HEK293 (cell line): ENCODE data around the gene CAPZB.

Experiments used
- CTCF ChIA-PET: fragments of 350-600 bp; formaldehyde crosslinking; extraction: SDS; loops from one replicate; lab custom pipeline; 2021; ENCODE audit warnings: antibody characterized with exemption; lab: Yijun Ruan, JAX
- POLR2A ChIA-PET: fragments of 300-600 bp; formaldehyde crosslinking; extraction: SDS; loops from one replicate; lab custom pipeline; 2020; ENCODE audit warnings: antibody characterized with exemption, inconsistent platforms; lab: Yijun Ruan, JAX
- H3K27ac ChIP-seq: fragments of 200-500 bp; sonication (Bioruptor generic); 2 replicates; pipeline ENCODE4 v1.5.1; 2014; ENCODE audit warnings: low read depth, low read length, control low read depth, inconsistent platforms; ENCODE audit errors: extremely low read depth
- H3K36me3 ChIP-seq, 2 experiments: fragments of 200-500 bp in 1 of 2; sonication (Bioruptor generic) in 1 of 2; 1 replicate in 1 of 2; 2 replicates in 1 of 2; pipeline ENCODE4 v1.5.1; 2014 to 2017; ENCODE audit warnings: inconsistent platforms in 2 of 2, low read length in 2 of 2; ENCODE audit not compliant: control insufficient read depth in 2 of 2, insufficient read depth in 1 of 2
- H3K4me1 ChIP-seq: fragments of 200-500 bp; sonication (Bioruptor generic); 2 replicates; pipeline ENCODE4 v1.5.1; 2014; ENCODE audit warnings: mild to moderate bottlenecking, low read length, inconsistent platforms; ENCODE audit not compliant: control insufficient read depth, insufficient read depth
- H3K4me3 ChIP-seq: 2 replicates; pipeline ENCODE4 v1.5.1; 2011; ENCODE audit warnings: low read depth, mild to moderate bottlenecking, control low read depth, low read length, moderate library complexity
- H3K9me3 ChIP-seq: fragments of 200-500 bp; sonication (Bioruptor generic); 2 replicates; pipeline ENCODE4 v1.5.1; 2014; ENCODE audit warnings: low read depth, low read length, inconsistent platforms; ENCODE audit not compliant: control insufficient read depth, insufficient read depth
- GLIS1 ChIP-seq: fragments of 450-650 bp; formaldehyde crosslinking; IDR thresholded peaks from 2 replicates; pipeline ENCODE4 v1.5.1; 2016; ENCODE audit warnings: missing biosample characterization, missing genetic modification characterization
- HOXA7 ChIP-seq: sonication (generic); formaldehyde crosslinking; IDR thresholded peaks from 2 replicates; pipeline ENCODE4 v1.8.1; 2022; ENCODE audit warnings: missing genetic modification reagents, borderline replicate concordance
- KLF8 ChIP-seq: fragments of 450-650 bp; formaldehyde crosslinking; IDR thresholded peaks from 2 replicates; pipeline ENCODE4 v1.5.1; 2016; ENCODE audit warnings: missing biosample characterization, missing genetic modification characterization
- YY1 ChIP-seq: fragments of 450-650 bp; formaldehyde crosslinking; IDR thresholded peaks from 2 replicates; pipeline ENCODE4 v1.5.1; 2018; ENCODE audit warnings: missing biosample characterization, missing genetic modification characterization
- ZBTB21 ChIP-seq: fragments of 450-650 bp; formaldehyde crosslinking; IDR thresholded peaks from 2 replicates; pipeline ENCODE4 v1.5.1; 2017; ENCODE audit warnings: missing biosample characterization, missing genetic modification characterization
- ZEB2 ChIP-seq: fragments of 450-650 bp; formaldehyde crosslinking; IDR thresholded peaks from 2 replicates; pipeline ENCODE4 v1.5.1; 2016; ENCODE audit warnings: missing biosample characterization, missing genetic modification characterization
- ZFHX2 ChIP-seq: fragments of 450-650 bp; formaldehyde crosslinking; conservative IDR thresholded peaks from 2 replicates; pipeline ENCODE4 v1.5.1; 2016; ENCODE audit warnings: missing biosample characterization, missing genetic modification characterization
- ZNF23 ChIP-seq: fragments of 450-650 bp; formaldehyde crosslinking; IDR thresholded peaks from 2 replicates; pipeline ENCODE4 v1.5.1; 2016; ENCODE audit warnings: missing biosample characterization, missing genetic modification characterization, borderline replicate concordance
- ZNF266 ChIP-seq: fragments of 450-650 bp; formaldehyde crosslinking; IDR thresholded peaks from 2 replicates; pipeline ENCODE4 v1.5.1; 2016; ENCODE audit warnings: missing biosample characterization, missing genetic modification characterization, low read depth
- ZNF324 ChIP-seq: fragments of 450-650 bp; formaldehyde crosslinking; IDR thresholded peaks from 2 replicates; pipeline ENCODE4 v1.5.1; 2016; ENCODE audit warnings: missing biosample characterization, missing genetic modification characterization
- ZNF341 ChIP-seq: fragments of 450-650 bp; formaldehyde crosslinking; IDR thresholded peaks from 2 replicates; pipeline ENCODE4; 2016; ENCODE audit warnings: low read depth, missing biosample characterization, missing genetic modification characterization
- ZNF416 ChIP-seq: fragments of 450-650 bp; formaldehyde crosslinking; IDR thresholded peaks from 2 replicates; pipeline ENCODE4 v1.5.1; 2016; ENCODE audit warnings: missing biosample characterization, missing genetic modification characterization
- ZNF610 ChIP-seq: fragments of 450-650 bp; formaldehyde crosslinking; IDR thresholded peaks from 2 replicates; pipeline ENCODE4 v1.5.1; 2016; ENCODE audit warnings: missing biosample characterization, missing genetic modification characterization, borderline replicate concordance
- ZNF830 ChIP-seq: fragments of 450-650 bp; IDR thresholded peaks from 2 replicates; pipeline ENCODE4 v1.5.0; 2018; ENCODE audit warnings: missing biosample characterization, missing genetic modification characterization, low read depth, mild to moderate bottlenecking, moderate library complexity
- ZSCAN16 ChIP-seq: fragments of 450-650 bp; formaldehyde crosslinking; IDR thresholded peaks from 2 replicates; pipeline ENCODE4 v1.5.1; 2016; ENCODE audit warnings: missing biosample characterization, missing genetic modification characterization
- TF ChIP-seq, protein P1 (sequence below): sonication (generic); formaldehyde crosslinking; IDR thresholded peaks from 2 replicates; pipeline ENCODE4 v1.8.1; 2022; ENCODE audit warnings: mild to moderate bottlenecking, moderate library complexity, missing genetic modification reagents
- TF ChIP-seq, protein P2 (sequence below): fragments of 450-650 bp; formaldehyde crosslinking; IDR thresholded peaks from 2 replicates; pipeline ENCODE4 v1.5.1; 2017; ENCODE audit warnings: missing biosample characterization, missing genetic modification characterization
- TF ChIP-seq, protein P3 (sequence below): fragments of 450-650 bp; formaldehyde crosslinking; conservative IDR thresholded peaks from 2 replicates; pipeline ENCODE4 v1.5.1; 2016; ENCODE audit warnings: low read depth, missing biosample characterization, missing genetic modification characterization
- TF ChIP-seq, protein P4 (sequence below): fragments of 450-650 bp; formaldehyde crosslinking; IDR thresholded peaks from 2 replicates; pipeline ENCODE4 v1.5.1; 2016; ENCODE audit warnings: missing biosample characterization, missing genetic modification characterization
- TF ChIP-seq, protein P5 (sequence below): fragments of 450-650 bp; formaldehyde crosslinking; optimal IDR thresholded peaks from 2 replicates; pipeline ENCODE3; 2016; ENCODE audit warnings: missing biosample characterization, mild to moderate bottlenecking, missing genetic modification characterization
- TF ChIP-seq, protein P6 (sequence below): fragments of 450-650 bp; formaldehyde crosslinking; IDR thresholded peaks from 2 replicates; pipeline ENCODE4 v1.5.1; 2016; ENCODE audit warnings: missing biosample characterization, missing genetic modification characterization

Gene CAPZB

DNA sequence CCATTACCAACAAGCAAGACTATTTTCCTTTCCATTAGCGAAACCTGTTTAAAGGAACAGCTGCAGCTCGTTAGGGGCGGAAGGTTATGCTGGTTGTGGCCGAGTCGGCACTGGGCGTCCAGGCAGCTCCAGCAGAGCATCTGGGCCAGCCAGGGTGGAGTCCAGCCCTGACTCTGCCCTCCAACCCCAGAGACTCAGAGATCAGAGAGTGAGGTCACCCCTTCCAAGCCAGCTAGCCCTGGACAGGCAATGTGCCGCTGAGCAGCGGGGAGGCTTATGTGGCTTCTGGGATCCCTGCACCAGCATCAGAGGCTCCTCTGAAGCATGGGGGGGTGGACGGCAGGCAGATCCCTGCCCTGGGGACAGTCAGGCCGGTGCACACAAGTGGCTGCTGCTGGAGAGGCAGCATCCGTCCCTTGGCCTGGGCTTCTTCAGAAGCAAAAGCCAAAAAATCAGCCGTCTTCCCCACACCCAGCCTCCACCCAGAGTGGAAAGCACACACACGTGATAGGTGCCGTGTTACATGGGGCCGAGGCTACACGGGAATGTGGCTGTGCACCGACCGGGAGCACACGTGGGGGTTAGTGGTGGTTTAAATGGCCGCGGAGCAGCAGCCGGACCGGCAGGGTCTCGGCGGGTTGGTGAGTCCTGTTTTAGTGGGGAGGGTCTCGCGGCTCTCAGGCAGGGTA, 143.1 kb downstream of the CAPZB start (continued):
- TF ChIP-seq, protein P1, sequence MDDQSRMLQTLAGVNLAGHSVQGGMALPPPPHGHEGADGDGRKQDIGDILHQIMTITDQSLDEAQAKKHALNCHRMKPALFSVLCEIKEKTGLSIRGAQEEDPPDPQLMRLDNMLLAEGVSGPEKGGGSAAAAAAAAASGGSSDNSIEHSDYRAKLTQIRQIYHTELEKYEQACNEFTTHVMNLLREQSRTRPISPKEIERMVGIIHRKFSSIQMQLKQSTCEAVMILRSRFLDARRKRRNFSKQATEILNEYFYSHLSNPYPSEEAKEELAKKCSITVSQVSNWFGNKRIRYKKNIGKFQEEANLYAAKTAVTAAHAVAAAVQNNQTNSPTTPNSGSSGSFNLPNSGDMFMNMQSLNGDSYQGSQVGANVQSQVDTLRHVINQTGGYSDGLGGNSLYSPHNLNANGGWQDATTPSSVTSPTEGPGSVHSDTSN = no peak
- TF ChIP-seq ZNF610 (tag by site-specific recombination) = no peak
- TF ChIP-seq ZNF23 (tag by site-specific recombination) = no peak
- TF ChIP-seq ZNF830 (tag by site-specific recombination) = no peak
- TF ChIP-seq ZNF324 (tag by site-specific recombination) = no peak

DNA sequence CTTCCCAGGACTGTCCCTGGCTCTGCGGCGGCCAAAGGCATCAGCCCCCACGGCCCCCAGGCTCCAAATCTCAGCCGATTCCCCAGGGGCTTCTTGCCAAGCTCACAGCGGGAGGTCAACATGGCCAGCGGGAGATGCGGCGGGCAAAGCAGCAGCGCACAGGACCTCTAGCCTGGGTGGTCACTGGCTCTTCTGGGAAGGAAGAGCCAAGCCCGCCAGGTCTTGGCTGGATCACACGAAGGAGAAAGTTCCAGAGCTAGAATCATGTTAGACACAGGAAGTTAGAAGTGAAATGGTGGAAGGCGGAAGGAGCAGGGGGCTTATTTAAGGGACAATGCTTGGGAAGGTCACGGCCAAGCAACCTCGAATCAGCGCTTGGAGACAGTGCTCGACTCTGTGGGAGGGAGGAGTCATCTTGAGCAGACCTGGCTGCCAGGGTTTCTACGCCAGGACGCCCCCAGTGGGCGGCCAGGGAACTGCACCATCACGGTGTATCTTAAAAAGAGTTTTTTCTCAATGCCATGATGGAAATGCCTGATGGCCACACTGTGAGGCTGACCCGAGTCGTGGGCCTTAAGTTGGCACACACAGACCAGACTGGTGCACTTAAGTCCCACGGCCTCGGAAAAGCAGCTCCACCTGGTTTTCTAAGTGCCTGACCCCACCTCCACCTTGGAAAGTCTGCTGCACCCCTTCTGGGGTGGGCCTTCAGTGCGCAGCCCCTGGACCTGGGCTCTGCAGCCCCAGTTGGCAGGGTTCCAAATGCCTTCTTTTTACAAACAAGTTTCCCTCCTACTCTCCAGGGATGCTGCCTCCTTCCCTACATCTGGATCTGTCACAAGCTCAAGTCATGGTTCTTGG, 143.9 kb downstream of the CAPZB start:
- no peak overlapping the region for H3K27ac ChIP-seq
- ChIA-PET CTCF (interaction anchor here (0.6 to 1.8 kb wide), 12 partner anchors 8 to 458 kb away, joined by 3 to 8 read pairs (median 3); no protein-coding TSS in a partner anchor), POLR2A (no interaction called here)
- H3K36me3 ChIP-seq = peaks cover 0 to 60% of the 10 kb centered on the region in 2 experiments; a peak in 1 of 3 replicates
- H3K4me1 ChIP-seq = no peaks in the 10 kb centered on the region
- H3K9me3 ChIP-seq = no peaks in the 10 kb centered on the region
- H3K4me3 ChIP-seq = no peak overlapping the region
- TF ChIP-seq ZNF416 (tag by site-specific recombination) (no peak), KLF8 (tag by site-specific recombination) (no peak), ZBTB21 (tag by site-specific recombination) (no peak), ZSCAN16 (tag by site-specific recombination) (no peak), HOXA7 (CRISPR knock-in tag) (no peak), ZEB2 (no peak), YY1 (tag by site-specific recombination) (no peak), GLIS1 (peak; percentile 29; the same call in 1 of the 2 replicates), ZNF266 (no peak), ZFHX2 (tag by site-specific recombination) (peak; percentile 14; the same call in 1 of the 2 replicates), ZNF341 (tag by site-specific recombination) (peak; percentile 72)
- TF ChIP-seq, protein P2, sequence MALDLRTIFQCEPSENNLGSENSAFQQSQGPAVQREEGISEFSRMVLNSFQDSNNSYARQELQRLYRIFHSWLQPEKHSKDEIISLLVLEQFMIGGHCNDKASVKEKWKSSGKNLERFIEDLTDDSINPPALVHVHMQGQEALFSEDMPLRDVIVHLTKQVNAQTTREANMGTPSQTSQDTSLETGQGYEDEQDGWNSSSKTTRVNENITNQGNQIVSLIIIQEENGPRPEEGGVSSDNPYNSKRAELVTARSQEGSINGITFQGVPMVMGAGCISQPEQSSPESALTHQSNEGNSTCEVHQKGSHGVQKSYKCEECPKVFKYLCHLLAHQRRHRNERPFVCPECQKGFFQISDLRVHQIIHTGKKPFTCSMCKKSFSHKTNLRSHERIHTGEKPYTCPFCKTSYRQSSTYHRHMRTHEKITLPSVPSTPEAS (tag by site-specific recombination) = no peak
- TF ChIP-seq, protein P3, sequence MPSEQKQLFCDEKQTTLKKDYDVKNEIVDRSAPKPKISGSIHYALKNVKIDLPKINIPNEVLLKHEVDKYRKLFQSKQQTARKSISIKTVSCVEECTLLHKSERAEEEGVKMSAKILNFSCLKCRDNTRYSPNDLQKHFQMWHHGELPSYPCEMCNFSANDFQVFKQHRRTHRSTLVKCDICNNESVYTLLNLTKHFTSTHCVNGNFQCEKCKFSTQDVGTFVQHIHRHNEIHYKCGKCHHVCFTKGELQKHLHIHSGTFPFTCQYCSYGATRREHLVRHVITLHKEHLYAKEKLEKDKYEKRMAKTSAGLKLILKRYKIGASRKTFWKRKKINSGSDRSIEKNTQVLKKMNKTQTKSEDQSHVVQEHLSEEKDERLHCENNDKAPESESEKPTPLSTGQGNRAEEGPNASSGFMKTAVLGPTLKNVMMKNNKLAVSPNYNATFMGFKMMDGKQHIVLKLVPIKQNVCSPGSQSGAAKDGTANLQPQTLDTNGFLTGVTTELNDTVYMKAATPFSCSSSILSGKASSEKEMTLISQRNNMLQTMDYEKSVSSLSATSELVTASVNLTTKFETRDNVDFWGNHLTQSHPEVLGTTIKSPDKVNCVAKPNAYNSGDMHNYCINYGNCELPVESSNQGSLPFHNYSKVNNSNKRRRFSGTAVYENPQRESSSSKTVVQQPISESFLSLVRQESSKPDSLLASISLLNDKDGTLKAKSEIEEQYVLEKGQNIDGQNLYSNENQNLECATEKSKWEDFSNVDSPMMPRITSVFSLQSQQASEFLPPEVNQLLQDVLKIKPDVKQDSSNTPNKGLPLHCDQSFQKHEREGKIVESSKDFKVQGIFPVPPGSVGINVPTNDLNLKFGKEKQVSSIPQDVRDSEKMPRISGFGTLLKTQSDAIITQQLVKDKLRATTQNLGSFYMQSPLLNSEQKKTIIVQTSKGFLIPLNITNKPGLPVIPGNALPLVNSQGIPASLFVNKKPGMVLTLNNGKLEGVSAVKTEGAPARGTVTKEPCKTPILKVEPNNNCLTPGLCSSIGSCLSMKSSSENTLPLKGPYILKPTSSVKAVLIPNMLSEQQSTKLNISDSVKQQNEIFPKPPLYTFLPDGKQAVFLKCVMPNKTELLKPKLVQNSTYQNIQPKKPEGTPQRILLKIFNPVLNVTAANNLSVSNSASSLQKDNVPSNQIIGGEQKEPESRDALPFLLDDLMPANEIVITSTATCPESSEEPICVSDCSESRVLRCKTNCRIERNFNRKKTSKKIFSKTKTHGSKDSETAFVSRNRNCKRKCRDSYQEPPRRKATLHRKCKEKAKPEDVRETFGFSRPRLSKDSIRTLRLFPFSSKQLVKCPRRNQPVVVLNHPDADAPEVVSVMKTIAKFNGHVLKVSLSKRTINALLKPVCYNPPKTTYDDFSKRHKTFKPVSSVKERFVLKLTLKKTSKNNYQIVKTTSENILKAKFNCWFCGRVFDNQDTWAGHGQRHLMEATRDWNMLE = no peak
- TF ChIP-seq, protein P4, sequence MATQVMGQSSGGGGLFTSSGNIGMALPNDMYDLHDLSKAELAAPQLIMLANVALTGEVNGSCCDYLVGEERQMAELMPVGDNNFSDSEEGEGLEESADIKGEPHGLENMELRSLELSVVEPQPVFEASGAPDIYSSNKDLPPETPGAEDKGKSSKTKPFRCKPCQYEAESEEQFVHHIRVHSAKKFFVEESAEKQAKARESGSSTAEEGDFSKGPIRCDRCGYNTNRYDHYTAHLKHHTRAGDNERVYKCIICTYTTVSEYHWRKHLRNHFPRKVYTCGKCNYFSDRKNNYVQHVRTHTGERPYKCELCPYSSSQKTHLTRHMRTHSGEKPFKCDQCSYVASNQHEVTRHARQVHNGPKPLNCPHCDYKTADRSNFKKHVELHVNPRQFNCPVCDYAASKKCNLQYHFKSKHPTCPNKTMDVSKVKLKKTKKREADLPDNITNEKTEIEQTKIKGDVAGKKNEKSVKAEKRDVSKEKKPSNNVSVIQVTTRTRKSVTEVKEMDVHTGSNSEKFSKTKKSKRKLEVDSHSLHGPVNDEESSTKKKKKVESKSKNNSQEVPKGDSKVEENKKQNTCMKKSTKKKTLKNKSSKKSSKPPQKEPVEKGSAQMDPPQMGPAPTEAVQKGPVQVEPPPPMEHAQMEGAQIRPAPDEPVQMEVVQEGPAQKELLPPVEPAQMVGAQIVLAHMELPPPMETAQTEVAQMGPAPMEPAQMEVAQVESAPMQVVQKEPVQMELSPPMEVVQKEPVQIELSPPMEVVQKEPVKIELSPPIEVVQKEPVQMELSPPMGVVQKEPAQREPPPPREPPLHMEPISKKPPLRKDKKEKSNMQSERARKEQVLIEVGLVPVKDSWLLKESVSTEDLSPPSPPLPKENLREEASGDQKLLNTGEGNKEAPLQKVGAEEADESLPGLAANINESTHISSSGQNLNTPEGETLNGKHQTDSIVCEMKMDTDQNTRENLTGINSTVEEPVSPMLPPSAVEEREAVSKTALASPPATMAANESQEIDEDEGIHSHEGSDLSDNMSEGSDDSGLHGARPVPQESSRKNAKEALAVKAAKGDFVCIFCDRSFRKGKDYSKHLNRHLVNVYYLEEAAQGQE = no peak
- TF ChIP-seq, protein P5, sequence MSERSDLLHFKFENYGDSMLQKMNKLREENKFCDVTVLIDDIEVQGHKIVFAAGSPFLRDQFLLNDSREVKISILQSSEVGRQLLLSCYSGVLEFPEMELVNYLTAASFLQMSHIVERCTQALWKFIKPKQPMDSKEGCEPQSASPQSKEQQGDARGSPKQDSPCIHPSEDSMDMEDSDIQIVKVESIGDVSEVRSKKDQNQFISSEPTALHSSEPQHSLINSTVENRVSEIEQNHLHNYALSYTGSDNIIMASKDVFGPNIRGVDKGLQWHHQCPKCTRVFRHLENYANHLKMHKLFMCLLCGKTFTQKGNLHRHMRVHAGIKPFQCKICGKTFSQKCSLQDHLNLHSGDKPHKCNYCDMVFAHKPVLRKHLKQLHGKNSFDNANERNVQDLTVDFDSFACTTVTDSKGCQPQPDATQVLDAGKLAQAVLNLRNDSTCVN (tag by site-specific recombination) = no peak
- TF ChIP-seq, protein P6, sequence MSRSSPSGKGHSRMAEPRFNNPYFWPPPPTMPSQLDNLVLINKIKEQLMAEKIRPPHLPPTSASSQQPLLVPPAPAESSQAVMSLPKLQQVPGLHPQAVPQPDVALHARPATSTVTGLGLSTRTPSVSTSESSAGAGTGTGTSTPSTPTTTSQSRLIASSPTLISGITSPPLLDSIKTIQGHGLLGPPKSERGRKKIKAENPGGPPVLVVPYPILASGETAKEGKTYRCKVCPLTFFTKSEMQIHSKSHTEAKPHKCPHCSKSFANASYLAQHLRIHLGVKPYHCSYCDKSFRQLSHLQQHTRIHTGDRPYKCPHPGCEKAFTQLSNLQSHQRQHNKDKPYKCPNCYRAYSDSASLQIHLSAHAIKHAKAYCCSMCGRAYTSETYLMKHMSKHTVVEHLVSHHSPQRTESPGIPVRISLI (tag by site-specific recombination) = no peak
